ENCODE measurements around the gene CRELD2.

CRELD2 gene

GRCh38 chr22:49917974-49918910 is at the start of gene CRELD2, which contains the start of gene ALG12:
Gene CRELD2, plus strand, starts transcription at chr22:49918634. Its CDS starts 136 bp downstream, at chr22:49918770.
Gene ALG12, minus strand, starts transcription at chr22:49918438. Its CDS starts 4,673 bp downstream, at chr22:49913765.
- peak; percentile 100 for DNase-seq (ENCODE audit: low spot score)

DNA sequence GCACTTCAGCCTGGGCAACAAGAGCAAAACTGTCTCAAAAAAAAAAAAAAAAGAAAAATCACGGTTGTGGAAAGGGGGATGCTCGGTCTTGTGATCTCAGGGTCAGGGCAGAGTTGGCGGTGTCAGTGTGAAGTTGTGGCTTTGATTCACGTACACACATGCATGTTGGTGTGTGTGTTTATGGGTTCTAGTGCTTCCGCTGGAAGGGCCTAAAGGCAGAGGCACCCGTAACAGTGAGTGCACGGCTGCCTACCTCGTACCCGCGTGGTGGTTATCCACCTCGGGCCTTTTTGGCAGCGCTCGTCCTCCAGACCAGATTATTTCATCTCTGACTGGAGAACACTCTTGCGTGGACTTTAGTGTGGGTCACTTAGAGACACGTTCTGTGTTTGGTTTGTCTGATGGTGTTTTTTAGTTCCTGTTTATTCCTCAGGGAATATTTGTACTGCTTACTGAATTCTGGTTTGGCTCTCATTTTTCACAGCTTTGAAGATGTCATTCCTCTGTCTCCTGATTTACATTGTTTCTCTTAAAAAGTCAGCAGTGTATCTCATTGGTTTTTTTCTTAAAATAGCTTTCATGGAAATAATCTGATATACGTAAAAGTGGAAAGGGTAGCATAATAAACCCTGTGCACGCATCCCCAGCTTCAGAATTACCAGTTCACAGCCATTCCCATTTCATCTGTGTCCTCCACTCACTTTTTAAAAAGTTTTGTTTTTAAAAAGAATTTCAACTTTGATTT is 49.2 kb upstream of the CRELD2 start:
- no peak for DNase-seq (ENCODE audit: low spot score)

DNA sequence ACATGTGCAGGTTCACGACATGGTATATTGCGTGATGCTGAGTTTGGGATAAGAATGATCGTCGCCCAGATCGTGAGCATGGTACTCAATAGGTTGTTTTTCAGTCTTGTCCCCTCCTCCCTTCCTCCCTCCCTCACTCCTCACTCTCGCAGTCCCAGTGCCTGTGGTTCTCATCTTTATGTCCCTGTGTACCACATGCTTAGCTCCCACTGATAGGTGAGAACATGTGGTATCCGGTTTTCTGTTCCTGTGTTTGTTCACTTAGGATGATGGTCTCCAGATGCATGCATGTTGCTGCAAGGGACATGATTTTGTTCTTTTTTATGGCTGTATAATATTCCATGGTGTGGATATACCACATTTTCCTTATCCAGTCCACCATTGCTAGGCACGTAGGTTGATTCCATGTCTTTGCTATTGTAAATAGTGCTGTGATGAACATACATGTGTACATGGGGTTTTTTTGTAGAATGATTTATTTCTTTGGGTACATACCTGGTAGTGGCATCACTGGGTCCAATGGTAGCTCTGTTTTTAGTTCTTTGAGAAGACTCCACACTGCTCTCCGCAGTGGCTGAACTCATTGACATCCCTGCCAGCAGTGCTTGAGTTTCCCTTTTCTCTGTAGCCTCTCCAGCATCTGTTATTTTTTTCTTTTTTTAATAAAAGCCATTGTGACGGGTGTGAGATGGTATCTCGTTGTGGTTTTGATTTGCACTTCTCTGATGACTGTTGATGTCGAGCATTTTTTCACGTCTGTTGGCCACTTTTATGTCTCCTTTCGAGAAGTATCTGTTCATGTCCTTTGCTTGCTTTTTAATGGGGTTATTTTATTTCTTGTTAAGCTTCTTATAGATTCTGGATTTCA is 48.4 kb upstream of the CRELD2 start:
- no peak for DNase-seq (ENCODE audit: low spot score)

- DNase-seq (ENCODE audit: low spot score) = no peak
Observed at GRCh38 chr22:49871482-49871881, 47.0 kb upstream of the CRELD2 start.

GRCh38 chr22:49872347-49872746 is 46.1 kb upstream of the CRELD2 start:
- DNase-seq (ENCODE audit: low spot score) = no peak

DNA sequence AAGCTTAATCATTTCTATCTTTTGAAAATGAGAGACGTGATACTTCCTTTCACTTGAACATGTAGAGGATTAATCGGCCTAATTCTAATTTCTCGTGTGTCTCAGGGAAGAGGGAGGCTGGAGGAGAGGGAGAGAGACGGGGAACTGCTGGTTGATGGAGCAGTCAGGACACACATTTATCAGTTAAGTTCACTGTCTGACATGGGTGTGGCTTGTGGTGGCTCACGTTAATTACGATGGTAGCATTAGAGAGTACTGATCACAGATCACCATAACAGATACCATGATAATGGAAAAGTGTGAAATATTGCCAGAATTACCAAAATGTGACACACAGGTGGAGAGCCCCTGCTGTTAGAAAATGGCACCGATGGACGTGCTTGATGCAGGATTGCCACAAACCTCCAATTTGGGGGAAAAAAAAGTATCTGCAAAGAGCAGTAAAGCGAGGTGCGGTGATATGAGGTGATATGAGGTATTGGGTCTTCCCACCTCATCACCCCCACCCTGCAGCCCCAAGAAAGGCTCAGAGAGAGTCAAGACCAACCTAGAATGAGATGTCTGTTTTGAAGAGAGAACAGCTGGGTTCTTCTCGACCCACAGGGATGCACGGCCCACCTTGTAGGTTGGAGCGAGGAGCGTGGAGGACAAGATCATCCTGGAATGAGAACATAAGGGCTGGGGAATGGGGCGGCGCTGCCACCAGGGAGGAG is 45.0 kb upstream of the CRELD2 start:
- no peak for DNase-seq (ENCODE audit: low spot score)

DNA sequence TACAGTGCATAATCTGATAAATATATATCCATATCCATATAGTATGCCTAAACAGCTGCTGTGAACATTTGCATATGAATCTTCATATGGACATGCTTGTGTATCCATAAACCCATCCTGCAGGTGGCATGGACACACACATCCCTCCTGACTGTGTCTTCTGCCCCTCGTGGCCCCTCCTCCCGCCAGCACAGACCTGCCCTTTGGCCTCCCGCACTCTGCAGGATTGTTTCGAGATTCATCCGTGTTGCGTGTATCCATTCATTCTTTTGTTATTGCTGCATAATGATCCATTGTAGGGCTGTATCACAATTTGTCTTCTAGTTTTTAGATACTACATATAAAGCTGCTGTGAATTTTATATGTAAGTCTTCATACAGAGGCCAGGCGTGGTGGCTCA is 40.8 kb upstream of the CRELD2 start:
- no peak for DNase-seq (ENCODE audit: low spot score)

DNA sequence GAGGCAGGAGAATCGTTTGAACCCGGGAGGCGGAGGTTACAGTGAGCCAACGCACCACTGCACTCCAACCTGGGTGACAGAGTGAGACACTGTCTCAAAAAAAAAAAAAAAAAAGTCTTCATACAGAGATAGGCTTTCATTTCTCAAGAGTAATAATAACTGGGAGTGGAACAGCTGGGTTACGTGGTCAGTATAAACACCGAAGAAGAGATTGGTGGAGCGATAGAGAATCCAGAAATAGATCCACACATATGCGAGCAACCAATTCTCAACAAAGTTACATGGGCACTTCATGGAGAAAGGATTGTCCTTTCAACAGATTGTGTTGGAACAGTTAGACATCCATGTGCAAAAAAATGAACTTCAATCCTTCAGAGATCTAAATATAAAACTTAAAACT is 40.2 kb upstream of the CRELD2 start:
- DNase-seq (ENCODE audit: low spot score) = no peak

GRCh38 chr22:49879871-49880270 is 38.6 kb upstream of the CRELD2 start:
- DNase-seq (ENCODE audit: low spot score) = no peak

- DNase-seq (ENCODE audit: low spot score) = no peak
Observed at GRCh38 chr22:49880281-49880680, 38.2 kb upstream of the CRELD2 start.

GRCh38 chr22:49881856-49882255 is 36.6 kb upstream of the CRELD2 start:
- DNase-seq (ENCODE audit: low spot score) = no peak

GRCh38 chr22:49882519-49883293 is 35.7 kb upstream of the CRELD2 start:
- no peak for DNase-seq (ENCODE audit: low spot score)

DNA sequence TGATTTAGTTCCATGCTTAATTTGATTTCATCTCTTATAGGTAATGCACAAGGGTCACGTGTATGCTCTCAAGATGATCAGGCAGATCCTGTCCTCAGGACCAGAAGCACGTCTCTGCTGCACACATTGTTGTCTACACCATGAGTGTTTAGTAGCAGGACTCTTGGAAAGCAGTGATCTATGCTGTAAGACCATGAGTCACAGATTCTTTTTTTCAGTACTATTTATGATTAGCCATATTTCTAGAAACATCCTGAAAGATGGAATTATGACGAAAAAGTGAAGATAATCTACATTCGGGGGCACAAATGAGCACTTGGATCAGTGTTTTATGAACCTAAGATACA is 35.2 kb upstream of the CRELD2 start:
- DNase-seq (ENCODE audit: low spot score) = no peak

GRCh38 chr22:49884075-49884474 is 34.4 kb upstream of the CRELD2 start:
- no peak for DNase-seq (ENCODE audit: low spot score)

- DNase-seq (ENCODE audit: low spot score) = no peak
Observed at GRCh38 chr22:49884503-49885260, 33.8 kb upstream of the CRELD2 start.

DNA sequence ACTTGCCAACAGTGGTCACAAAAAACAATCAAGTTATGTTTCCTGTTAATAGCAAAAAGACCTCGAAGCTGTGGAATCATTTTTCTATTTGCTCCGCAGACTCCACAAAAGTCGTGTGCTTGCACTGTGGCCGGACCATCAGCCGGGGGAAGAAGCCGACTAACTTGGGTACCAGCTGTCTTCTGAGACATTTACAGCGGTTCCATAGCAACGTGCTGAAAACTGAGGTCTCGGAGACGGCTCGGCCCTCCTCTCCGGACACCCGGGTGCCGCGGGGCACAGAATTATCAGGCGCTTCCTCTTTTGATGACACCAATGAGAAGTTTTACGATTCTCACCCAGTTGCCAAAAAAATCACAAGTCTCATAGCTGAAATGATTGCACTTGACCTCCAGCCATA is 33.2 kb upstream of the CRELD2 start:
- no peak for DNase-seq (ENCODE audit: low spot score)

GRCh38 chr22:49885881-49886280 is 32.6 kb upstream of the CRELD2 start:
- no peak for DNase-seq (ENCODE audit: low spot score)

GRCh38 chr22:49886346-49887063 is 31.9 kb upstream of the CRELD2 start:
- no peak for DNase-seq (ENCODE audit: low spot score)

GRCh38 chr22:49887064-49887451 is 31.4 kb upstream of the CRELD2 start:
- no peak for DNase-seq (ENCODE audit: low spot score)

All from hepatic stellate cell (primary cell).